DND-41 (cell line): ENCODE data around the gene STARD7.

ENCODE experiments used
- EZH2 ChIP-seq: IDR thresholded peaks from 3 replicates; pipeline ENCODE4 v1.6.1; 2012; ENCODE audit warnings: borderline replicate concordance, low read depth, mild to moderate bottlenecking, moderate library complexity, low read length, inconsistent platforms; ENCODE audit not compliant: severe bottlenecking
- TF ChIP-seq, protein P1 (sequence below): IDR thresholded peaks from 2 replicates; pipeline ENCODE4 v1.5.1; 2012; ENCODE audit warnings: borderline replicate concordance, low read length, moderate library complexity, mild to moderate bottlenecking; ENCODE audit not compliant: poor library complexity, severe bottlenecking; ENCODE audit errors: extremely low read depth

DNA sequence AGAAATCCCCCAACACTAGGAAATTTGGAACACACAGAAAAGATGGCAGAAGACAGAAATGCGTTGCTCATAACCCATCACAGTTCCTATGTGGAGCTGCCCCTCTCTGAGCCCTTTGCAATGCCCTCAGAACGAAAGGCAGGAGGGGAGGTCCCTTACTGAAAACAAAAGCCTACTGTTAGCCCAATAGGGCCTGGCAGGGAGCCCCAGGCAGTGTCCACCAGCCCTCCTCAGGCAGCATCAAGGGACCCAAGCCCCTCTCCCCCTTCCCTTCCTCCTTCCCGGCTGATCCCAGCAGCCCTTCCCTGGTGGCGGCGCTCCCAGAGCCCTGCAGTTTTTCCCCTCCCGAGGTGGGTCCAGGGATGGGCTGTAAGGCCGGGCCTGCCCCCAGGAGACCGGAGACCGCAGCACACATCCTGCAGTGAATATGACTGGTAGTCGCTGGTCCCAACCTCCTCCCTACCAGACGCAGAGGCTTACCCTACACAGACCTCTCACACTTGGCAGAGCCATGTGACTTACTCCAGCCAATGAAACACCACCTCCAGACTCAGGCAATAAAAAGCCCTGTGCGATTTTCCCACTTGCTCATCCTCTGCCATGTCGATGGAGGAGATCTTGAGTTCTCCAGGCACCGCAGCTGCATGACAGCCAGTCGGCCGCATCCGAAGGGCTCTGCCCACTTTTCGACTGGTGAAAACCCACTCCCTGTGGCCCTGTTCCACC is 44.0 kb downstream of the STARD7 start:
- no peak for TF ChIP-seq EZH2
- TF ChIP-seq, protein P1, sequence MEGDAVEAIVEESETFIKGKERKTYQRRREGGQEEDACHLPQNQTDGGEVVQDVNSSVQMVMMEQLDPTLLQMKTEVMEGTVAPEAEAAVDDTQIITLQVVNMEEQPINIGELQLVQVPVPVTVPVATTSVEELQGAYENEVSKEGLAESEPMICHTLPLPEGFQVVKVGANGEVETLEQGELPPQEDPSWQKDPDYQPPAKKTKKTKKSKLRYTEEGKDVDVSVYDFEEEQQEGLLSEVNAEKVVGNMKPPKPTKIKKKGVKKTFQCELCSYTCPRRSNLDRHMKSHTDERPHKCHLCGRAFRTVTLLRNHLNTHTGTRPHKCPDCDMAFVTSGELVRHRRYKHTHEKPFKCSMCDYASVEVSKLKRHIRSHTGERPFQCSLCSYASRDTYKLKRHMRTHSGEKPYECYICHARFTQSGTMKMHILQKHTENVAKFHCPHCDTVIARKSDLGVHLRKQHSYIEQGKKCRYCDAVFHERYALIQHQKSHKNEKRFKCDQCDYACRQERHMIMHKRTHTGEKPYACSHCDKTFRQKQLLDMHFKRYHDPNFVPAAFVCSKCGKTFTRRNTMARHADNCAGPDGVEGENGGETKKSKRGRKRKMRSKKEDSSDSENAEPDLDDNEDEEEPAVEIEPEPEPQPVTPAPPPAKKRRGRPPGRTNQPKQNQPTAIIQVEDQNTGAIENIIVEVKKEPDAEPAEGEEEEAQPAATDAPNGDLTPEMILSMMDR: peak; percentile 38
